Measurements from ENCODE around the gene FBXO15. TPM values are rescaled to one million over a fixed set of nuclear protein-coding genes. Genes with fewer than 3 reads are reported as not detected.

FBXO15 gene
- total RNA-seq (2014; rRNA removed; shearing (Covaris generic)) = 1.1 and 1.5 TPM in 2 replicates
- polyA plus RNA-seq (2014; cell fraction: nucleus; rRNA removed) = 0.26 and 2.2 TPM in 2 replicates

GRCh38 chr18:74147779-74148542 lies at the start of gene FBXO15, which contains the start of gene TIMM21:
Gene FBXO15 (minus strand): TSS chr18:74147834. CDS start chr18:74147785, 49 bp downstream.
Gene TIMM21 (plus strand): TSS chr18:74148523. CDS start chr18:74148809, 286 bp downstream.
- peak; percentile 90 for DNase-seq (ENCODE audit: extremely low read depth, low read depth)

GRCh38 chr18:74196220-74197119 lies 48.8 kb upstream of the FBXO15 start:
- DNase-seq (ENCODE audit: extremely low read depth, low read depth) = peak; percentile 59

GRCh38 chr18:74194691-74195090 lies 47.1 kb upstream of the FBXO15 start:
- DNase-seq (ENCODE audit: extremely low read depth, low read depth) = no peak

GRCh38 chr18:74191577-74191976 lies 43.9 kb upstream of the FBXO15 start:
- DNase-seq (ENCODE audit: extremely low read depth, low read depth) = no peak

- no peak for DNase-seq (ENCODE audit: extremely low read depth, low read depth)
Measured at GRCh38 chr18:74190086-74190485, 42.5 kb upstream of the FBXO15 start.

GRCh38 chr18:74186661-74187060 lies 39.0 kb upstream of the FBXO15 start:
- no peak for DNase-seq (ENCODE audit: extremely low read depth, low read depth)

GRCh38 chr18:74185860-74186259 lies 38.2 kb upstream of the FBXO15 start:
- DNase-seq (ENCODE audit: extremely low read depth, low read depth) = no peak

- no peak for DNase-seq (ENCODE audit: extremely low read depth, low read depth)
Measured at GRCh38 chr18:74184875-74185274, 37.2 kb upstream of the FBXO15 start.

- DNase-seq (ENCODE audit: extremely low read depth, low read depth) = no peak
Measured at GRCh38 chr18:74183130-74183529, 35.5 kb upstream of the FBXO15 start.

GRCh38 chr18:74182335-74182734 lies 34.7 kb upstream of the FBXO15 start:
- no peak for DNase-seq (ENCODE audit: extremely low read depth, low read depth)

GRCh38 chr18:74179623-74180199 lies 32.1 kb upstream of the FBXO15 start:
- DNase-seq (ENCODE audit: extremely low read depth, low read depth) = no peak

GRCh38 chr18:74178884-74179283 lies 31.2 kb upstream of the FBXO15 start:
- DNase-seq (ENCODE audit: extremely low read depth, low read depth) = no peak

GRCh38 chr18:74175658-74176057 lies 28.0 kb upstream of the FBXO15 start:
- no peak for DNase-seq (ENCODE audit: extremely low read depth, low read depth)

- no peak for DNase-seq (ENCODE audit: extremely low read depth, low read depth)
Measured at GRCh38 chr18:74173434-74173750, 25.8 kb upstream of the FBXO15 start.

- no peak for DNase-seq (ENCODE audit: extremely low read depth, low read depth)
Measured at GRCh38 chr18:74172697-74173433, 25.2 kb upstream of the FBXO15 start.

- no peak for DNase-seq (ENCODE audit: extremely low read depth, low read depth)
Measured at GRCh38 chr18:74171910-74172606, 24.4 kb upstream of the FBXO15 start.

- no peak for DNase-seq (ENCODE audit: extremely low read depth, low read depth)
Measured at GRCh38 chr18:74166386-74166785, 18.8 kb upstream of the FBXO15 start.

- DNase-seq (ENCODE audit: extremely low read depth, low read depth) = no peak
Measured at GRCh38 chr18:74163019-74163660, 15.5 kb upstream of the FBXO15 start.

- DNase-seq (ENCODE audit: extremely low read depth, low read depth) = no peak
Measured at GRCh38 chr18:74155276-74155675, 7.6 kb upstream of the FBXO15 start.
